ENCODE measurements around the gene STK32C.

STK32C gene

DNA sequence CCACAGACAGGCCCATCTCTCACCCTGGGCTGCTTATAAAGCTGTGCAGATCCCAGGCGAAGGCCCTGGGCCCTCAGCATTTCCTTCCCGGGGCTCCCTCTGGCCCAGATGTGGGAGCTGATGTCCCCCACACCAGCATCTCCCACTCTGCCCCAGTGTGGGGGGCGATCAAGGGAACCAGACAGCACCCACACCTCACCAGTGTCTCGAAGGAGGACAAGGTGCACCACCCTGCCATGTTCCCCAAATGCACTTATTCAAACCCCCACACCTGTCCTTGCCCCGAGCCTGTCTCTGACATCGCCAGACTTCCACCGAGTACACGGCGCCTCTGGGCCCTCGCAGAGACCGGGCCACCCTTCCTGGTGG is 101.4 kb downstream of the STK32C start:
- FAIRE-seq (no peak), DNase-seq (ENCODE audit: insufficient read length, low spot score) (no peak)
- TF ChIP-seq, protein P1, sequence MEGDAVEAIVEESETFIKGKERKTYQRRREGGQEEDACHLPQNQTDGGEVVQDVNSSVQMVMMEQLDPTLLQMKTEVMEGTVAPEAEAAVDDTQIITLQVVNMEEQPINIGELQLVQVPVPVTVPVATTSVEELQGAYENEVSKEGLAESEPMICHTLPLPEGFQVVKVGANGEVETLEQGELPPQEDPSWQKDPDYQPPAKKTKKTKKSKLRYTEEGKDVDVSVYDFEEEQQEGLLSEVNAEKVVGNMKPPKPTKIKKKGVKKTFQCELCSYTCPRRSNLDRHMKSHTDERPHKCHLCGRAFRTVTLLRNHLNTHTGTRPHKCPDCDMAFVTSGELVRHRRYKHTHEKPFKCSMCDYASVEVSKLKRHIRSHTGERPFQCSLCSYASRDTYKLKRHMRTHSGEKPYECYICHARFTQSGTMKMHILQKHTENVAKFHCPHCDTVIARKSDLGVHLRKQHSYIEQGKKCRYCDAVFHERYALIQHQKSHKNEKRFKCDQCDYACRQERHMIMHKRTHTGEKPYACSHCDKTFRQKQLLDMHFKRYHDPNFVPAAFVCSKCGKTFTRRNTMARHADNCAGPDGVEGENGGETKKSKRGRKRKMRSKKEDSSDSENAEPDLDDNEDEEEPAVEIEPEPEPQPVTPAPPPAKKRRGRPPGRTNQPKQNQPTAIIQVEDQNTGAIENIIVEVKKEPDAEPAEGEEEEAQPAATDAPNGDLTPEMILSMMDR (IDR thresholded peaks at IDR 0.05; ENCODE audit: insufficient read depth, missing control alignments): no peak

DNA sequence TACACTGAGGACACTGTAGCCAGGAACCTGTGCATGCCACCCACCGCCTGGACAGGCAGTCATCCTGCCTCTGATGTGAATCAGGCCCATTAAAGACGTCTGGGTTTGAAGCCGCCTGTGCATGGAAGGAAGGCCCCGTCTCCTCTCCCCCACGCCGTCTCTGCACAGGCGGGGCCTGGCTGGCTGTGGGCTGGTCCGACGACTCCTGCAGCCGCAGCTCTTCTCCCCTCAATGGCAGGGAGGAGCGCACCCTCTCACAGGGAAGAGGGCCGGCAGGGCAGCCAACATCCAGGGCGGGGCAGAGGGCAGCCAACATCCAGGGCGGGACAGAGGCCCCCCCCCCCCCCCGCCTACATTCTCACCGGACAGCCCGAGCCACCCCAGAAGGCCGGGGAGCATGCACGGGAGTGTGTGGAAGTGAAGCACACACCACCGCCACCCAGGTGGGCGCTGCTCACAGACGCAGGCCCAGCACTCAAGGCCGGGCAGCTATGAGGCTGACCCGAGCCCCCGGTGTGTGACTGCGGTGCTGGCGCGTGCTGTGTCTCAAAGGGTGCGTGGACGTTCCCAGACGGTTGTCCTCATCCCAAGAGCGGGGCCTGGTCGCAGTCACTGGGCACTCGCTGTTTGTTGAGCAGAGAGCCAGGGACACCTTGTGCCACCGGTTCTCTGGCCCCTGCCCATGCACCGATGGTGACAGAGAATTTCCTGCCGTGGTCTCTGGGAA is 101.9 kb downstream of the STK32C start:
- DNase-seq (ENCODE audit: insufficient read length, low spot score) (no peak), FAIRE-seq (no peak)
- TF ChIP-seq, protein P1 (IDR thresholded peaks at IDR 0.05; ENCODE audit: insufficient read depth, missing control alignments): no peak

DNA sequence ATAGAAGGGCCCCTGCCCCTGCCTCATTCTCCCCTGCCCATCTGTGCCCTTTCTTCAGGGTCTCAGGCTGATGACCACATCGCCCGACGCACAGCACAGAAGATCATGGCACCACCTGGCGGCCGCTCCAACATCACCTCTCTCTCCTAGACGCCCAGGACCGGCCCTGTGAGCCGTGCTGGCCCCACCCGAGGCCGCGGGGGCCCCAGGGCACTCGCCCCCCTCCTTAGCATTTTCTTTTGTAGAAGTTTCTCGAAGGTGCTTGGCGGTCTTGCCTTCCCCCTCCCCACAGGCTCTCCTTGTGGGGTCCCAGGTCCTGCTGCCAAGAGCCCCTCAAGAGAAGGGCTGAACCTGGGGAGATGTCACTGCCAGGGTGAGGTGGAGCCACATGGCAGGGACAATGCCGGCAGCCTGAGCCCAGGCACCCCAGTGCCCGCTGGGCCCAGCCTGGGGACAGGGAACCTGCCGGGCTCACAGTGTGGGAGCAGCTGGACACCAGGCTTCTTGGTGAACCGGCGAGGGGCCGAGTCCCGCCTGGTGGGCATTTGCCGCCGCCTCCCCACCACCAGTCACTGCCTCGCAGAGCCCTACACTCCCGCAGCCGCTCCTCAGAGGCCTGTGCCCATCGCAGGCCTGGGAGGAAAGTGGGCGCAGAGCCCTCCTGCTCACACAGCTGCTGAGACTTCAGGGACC is 102.8 kb downstream of the STK32C start:
- no peak for DNase-seq (ENCODE audit: insufficient read length, low spot score)
- TF ChIP-seq, protein P1 (IDR thresholded peaks at IDR 0.05; ENCODE audit: insufficient read depth, missing control alignments): no peak

DNA sequence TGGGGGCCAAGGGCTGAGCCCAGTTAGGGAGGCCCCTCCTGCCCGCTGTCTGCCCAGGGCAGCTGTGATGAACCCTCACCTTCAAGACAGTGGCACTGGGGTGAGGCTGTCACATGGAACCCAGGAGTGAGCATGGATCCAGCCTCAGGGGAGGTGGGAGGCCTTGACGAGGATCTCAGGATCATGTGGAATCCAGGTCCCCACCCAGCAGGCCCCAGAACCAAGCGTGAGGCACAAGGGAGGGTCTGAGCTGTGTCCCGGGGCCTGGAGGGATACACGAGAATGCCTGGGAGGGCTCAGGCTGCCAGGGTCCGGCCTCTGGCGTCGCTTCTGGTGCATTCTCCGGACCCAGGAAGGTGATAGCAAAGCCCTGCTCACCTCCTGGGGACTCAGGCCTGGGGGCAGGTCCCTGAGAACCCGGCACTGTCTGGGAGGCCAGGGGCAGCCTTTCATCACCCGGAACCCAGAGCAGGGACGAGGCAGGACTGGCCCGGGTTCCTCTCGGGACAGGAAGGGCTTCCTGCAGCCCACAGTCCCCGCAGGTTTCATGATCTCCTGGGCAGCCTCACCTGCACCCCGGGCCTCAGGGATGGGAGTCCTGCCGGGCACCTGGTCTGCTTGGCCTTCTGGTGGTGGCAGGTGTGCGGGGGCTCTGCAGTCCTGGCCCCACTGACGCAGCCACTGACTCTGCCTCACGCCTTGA is 103.5 kb downstream of the STK32C start:
- FAIRE-seq: no peak
- DNase-seq (ENCODE audit: insufficient read length, low spot score): no peak
- TF ChIP-seq, protein P1 (IDR thresholded peaks at IDR 0.05; ENCODE audit: insufficient read depth, missing control alignments): no peak

More for the DNA sequence above, 102.8 kb downstream of the STK32C start:
- no peak for FAIRE-seq

DNA sequence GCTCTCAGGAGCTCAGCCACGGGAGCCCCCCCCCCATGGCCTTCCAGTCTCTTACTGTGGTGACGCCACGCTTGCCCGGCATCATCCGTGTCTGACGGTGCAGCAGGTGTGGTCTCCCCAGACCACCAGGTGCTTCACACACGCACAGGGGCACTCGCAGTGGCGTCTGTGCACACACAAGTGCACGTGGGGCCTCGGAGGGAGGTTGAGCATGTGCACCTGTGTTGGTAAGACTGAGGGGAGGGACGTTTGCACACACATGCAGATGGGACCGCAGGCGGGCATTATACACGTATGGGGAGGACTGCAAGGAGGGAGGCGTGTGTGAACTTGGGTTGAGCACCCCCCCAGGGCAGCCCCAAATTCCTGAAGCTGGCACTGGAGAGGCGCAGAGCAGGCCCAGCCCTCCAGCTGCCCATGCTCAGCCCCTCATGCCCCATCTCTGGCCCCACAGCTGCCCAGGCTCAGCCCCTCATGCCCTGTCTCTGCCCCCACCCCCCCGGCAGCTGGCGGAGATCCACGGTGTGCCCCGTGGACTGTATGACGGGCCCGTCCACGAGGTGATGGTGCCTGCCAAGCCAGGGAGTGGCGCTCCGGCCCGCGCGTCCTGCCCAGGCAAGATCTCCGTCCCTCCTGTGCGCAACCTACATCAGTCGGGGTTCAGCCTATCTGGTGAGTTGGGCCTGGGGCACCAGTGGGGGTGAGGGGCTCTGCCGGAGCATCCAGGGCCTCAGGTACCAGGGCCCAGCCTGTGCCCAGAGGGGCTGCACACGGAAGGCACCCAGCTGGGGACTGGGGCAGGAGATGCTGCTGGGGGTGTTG is 104.3 kb downstream of the STK32C start:
- FAIRE-seq: no peak
- no peak for DNase-seq (ENCODE audit: insufficient read length, low spot score)
- TF ChIP-seq, protein P1 (IDR thresholded peaks at IDR 0.05; ENCODE audit: insufficient read depth, missing control alignments): no peak

DNA sequence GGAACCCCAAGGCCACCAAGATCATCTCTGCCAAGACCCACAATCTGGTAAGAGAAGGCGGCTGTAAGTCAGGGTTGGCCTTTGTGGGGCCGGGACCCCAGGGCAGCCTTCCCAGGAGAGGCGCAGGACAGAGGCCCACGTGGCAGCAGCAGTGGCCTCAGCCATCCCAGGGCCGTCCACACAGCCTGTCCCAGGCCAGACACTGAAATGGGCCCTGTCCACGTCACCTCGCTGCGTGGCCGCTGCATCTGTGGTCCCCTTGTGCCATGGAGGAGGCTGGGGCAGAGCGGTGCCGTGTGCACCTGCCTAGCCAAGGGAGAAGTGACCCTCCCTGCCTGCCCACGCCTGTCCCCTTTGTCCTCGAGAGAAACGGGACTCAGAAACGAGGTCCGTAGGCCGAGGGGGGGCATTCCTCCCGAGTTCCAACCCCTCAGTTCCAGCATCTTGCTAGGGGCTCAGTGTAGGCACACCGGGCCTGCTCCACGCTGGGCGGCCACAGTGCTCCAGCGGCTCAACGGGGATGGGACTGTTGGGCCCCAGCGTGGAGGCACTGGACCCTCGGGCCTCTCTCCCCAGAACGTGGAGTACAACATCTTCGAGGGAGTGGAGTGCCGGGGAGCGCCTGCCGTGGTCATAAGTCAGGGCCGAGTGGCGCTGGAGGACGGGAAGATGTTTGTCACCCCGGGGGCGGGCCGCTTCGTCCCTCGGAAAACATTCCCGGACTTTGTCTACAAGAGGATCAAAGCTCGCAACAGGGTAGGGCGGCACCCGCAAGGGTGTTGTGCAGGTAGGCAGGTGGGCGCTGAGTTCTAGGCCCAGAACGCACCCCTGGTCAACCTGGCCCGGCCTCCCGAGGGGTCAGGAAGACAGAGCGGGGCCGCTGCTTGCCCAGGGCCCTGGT is 105.4 kb downstream of the STK32C start:
- DNase-seq (ENCODE audit: insufficient read length, low spot score) (no peak), FAIRE-seq (no peak)
- TF ChIP-seq, protein P1 (IDR thresholded peaks at IDR 0.05; ENCODE audit: insufficient read depth, missing control alignments): no peak
